Activated effector memory CD4-positive, alpha-beta T cell treated with Interleukin-2 at 50 U/mL for 16 hours (primary cell): ENCODE results near the gene UBL4A.
A peak's percentile ranks its signal among the peaks of the same experiment; 100 is the strongest.

ENCODE experiments used
- DNase-seq: peaks from one replicate; pipeline ENCODE4 v3.0.0-alpha.2; 2020

The UBL4A gene

DNA sequence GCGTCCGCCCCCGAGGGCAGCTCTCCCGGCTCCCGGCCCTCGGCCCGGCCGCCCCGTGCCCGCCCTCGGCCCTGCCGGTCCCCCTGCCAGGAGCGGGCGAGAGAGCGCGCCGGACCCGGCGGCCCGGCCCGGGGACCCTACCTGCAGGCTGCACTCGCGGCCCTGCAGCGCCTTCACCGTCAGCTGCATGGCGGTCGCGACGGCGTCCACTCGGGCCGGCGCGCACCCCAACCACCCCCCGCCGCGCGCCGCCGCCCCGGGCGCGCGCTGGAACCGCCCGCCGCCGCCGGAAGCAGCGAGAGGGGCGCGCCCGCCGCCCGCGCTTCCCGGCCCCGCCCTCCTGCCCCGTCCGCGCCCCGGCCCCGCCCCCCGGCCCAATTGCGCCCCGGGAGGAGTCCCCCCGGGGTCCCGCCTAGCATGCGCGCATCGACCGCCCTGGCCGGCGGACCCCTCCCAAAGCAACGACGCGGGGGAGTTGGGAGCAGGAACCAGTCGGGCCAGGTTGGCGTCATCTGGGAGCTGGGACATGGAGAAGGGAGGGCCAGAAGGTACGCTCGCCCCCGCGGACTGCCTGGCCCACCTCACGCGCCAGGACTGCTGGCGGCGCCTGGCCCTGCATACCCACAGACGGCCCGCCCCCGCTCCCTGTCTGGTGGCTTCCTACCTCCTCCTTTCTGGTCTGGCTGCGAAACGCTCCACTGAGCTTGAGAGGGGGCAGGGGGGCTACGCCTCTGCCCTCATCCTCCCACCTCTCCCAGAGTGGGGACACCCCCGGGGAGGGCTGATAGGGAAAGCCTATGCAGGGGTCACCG is at the start of gene UBL4A:
TSS of gene UBL4A (minus strand) at position 220 of the 812 bp plus-strand sequence. CDS start at position 189, 31 bp downstream.
- DNase-seq, result peak; percentile 46

- no peak for DNase-seq
These were observed 49.5 kb upstream of the UBL4A start for GRCh38 chrX:154535892-154536291.

- DNase-seq, result peak; percentile 72
These were observed 48.3 kb upstream of the UBL4A start for GRCh38 chrX:154534526-154535322.

- no peak for DNase-seq
These were observed 46.3 kb upstream of the UBL4A start for GRCh38 chrX:154532690-154533089.

DNA sequence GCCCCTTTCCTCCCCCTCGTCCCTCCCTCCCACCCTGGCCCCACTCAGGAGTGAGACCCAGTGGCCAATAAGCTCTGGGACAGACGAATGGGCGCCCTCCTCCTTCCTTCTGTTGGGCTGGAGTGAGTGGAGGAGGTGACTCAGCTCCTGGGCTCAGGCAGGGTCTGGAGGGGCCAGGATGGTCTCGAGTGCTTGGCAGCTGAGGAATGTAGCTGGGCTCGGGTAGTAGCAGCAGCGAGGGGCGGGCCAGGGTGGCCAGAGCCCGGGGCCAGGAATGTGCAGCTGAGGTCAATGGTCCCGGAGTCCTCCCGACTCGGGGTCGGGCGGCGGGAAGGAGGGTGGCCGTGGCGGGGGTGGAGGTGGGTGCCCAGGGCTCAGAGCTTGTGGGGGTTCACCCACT is 45.2 kb upstream of the UBL4A start:
- no peak for DNase-seq

- DNase-seq, result no peak
These were observed 43.9 kb upstream of the UBL4A start for GRCh38 chrX:154530286-154530685.

GRCh38 chrX:154529206-154529612 is 42.8 kb upstream of the UBL4A start:
- DNase-seq, result no peak

DNA sequence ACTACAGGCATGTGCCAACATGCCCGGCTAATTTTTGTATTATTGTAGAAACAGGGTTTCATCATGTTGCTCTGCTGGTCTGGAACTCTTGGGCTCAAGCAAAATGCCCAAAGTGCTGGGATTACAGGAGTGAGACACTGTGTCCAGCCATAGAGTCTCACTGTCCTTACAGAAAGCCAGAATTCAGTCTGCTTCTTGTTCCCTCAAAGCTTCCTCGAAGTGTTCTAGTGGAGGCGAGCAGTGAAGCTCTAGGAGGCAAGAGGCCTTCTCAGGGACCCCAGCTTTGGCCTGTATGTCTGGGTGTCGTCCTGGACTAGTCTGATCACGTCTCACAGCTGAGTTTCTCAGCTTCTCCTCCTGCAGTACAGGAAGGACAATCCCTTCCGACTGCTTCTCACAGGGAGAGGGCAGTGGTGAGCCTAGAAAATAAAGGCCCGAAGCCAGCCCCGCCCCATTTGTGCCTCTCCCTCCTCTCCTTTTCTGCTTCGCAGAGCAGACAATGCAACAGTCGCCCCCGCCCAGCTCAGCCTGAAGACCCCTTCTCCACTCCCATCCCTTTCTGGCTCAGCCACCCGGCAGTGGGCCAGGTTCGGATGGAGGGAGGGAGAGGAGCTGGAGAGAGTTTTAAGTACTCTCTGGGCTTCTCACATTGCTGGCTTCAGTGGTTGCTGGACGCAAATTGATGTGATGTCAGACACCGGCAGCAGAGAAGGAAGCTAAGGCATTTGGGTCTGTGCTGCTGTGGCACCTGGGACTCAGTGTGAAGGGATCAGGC is 40.7 kb upstream of the UBL4A start:
- DNase-seq, result peak; percentile 40

- no peak for DNase-seq
These were observed 39.4 kb upstream of the UBL4A start for GRCh38 chrX:154525606-154526490.

GRCh38 chrX:154519389-154519788 is 33.0 kb upstream of the UBL4A start:
- no peak for DNase-seq

- no peak for DNase-seq
These were observed 30.8 kb upstream of the UBL4A start for GRCh38 chrX:154517101-154517781.

- DNase-seq, result no peak
These were observed 30.3 kb upstream of the UBL4A start for GRCh38 chrX:154516656-154517100.

- DNase-seq, result peak; percentile 88
These were observed 29.7 kb upstream of the UBL4A start, which contains the start of gene FAM3A for GRCh38 chrX:154515966-154516655. Gene FAM3A, minus strand, starts transcription at chrX:154516232. Its CDS starts 460 bp downstream, at chrX:154515772.

GRCh38 chrX:154515090-154515965 is 28.9 kb upstream of the UBL4A start:
- peak; percentile 7 for DNase-seq

- DNase-seq, result no peak
These were observed 27.3 kb upstream of the UBL4A start for GRCh38 chrX:154513716-154514115.

DNA sequence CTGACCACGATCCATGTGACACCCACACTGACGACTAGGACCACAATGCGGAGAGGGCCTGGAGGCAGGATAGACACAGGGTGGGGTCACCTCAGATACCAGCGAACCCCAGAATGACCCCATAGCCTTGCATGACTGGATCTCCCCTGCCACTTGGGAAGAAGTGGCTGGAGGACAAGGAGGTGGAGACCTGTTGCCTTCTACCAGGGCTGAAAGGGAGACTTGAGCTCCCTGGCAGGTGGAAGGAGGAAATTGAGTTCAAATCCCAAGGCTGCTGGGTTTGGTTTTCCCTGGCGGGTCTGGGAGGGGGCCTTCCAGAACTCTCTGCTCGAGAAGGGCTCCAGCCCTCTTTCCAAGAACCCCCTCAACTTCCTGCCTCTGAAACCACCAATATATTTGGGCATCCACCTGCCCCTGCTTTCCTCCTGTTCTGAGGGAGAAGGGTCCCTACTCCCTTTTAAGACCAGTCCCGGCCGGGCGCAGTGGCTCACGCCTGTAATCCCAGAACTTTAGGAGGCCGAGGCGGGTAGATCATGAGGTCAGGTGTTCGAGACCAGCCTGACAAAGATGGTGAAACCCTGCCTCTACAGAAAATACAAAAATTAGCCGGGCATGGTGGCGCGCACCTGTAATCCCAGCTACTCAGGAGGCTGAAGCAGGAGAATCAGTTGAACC is 26.6 kb upstream of the UBL4A start:
- no peak for DNase-seq

GRCh38 chrX:154511761-154512160 is 25.3 kb upstream of the UBL4A start:
- no peak for DNase-seq

DNA sequence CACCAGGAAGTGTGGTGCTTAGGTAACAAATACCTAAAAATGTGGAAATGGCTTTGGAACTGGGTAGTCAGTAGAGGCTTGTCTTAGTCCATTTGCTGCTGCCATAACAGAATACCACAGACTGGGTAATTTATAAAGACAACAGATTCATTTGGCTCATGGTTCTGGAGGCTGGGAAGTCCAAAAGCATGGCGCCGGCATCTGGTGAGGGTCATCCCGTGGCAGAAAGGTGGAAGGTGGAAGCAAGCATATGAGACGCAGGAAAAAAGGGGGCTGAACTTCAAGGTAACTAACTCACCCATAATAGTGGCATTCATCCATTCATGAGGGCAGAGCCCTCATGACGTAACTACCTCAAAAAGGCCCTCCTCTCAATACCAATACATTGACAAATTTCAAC is 23.0 kb upstream of the UBL4A start:
- no peak for DNase-seq

DNA sequence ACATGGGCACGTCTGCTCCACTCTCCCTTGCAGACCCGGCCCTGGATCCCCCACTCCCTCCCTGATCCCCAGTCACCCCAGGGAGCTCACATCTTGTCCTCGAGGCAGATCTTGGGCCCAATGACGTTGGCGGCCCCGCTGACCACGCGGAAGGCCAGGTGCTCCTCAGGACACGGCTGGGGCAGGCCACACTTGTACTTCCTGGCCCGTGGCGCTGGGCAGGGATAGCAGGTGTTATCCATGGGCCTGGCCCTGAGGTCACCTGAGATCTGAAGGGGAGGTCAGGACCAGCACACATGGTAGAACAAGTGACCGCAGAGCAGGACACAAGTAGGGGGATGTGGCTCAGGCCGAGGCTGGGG is 21.9 kb upstream of the UBL4A start:
- no peak for DNase-seq
